ENCODE measurements around the gene MXI1. TPM values are rescaled to one million over a fixed set of nuclear protein-coding genes. Genes with fewer than 3 reads are reported as not detected.
A peak's percentile ranks its signal among the peaks of the same experiment; 100 is the strongest.

MXI1 gene
- total and polyA plus RNA-seq, 4 donors, result 64.1 to 90.1 (median 81.6) TPM

GRCh38 chr10:110304394-110304779 is 97.0 kb downstream of the MXI1 start:
- under 1% methylated on average over 38 of the region's 42 CpGs for WGBS (ENCODE audit: insufficient coverage)

GRCh38 chr10:110304780-110305421 is 97.5 kb downstream of the MXI1 start, which contains the start of gene SMNDC1:
SMNDC1 (minus strand) TSS chr10:110304920; CDS start chr10:110303587, 1,333 bp downstream.
- Histone ChIP-seq H3K27me3 (ENCODE audit: control insufficient read depth, insufficient read depth, low read length) (no peaks in the 10 kb centered on the region), H3K27ac (ENCODE audit: low read depth, low read length) (peak within 1 kb of the TSS; percentile 86), H3K4me3 (ENCODE audit: low read depth, low read length) (peak within 1 kb of the TSS; percentile 74), H3K36me3 (ENCODE audit: control insufficient read depth, insufficient read depth, low read length) (peaks cover 4% of the 10 kb centered on the region), H3K4me1 (ENCODE audit: control insufficient read depth, insufficient read depth, low read length) (peaks cover 5% of the 10 kb centered on the region), H3K9me3 (ENCODE audit: control insufficient read depth, insufficient read depth, low read length) (no peaks in the 10 kb centered on the region)
- WGBS (ENCODE audit: insufficient coverage), result 0% methylated on average over 28 of the region's 42 CpGs
- peak; percentile 93 to 100 (median 98) for DNase-seq (ENCODE audit: low read depth in 4 of 6, low spot score in 6 of 6)

More at GRCh38 chr10:110304394-110304779, 97.0 kb downstream of the MXI1 start:
- Histone ChIP-seq H3K4me3 (ENCODE audit: low read depth, low read length) (peak overlapping the region; percentile 74), H3K9me3 (ENCODE audit: control insufficient read depth, insufficient read depth, low read length) (no peaks in the 10 kb centered on the region), H3K36me3 (ENCODE audit: control insufficient read depth, insufficient read depth, low read length) (peaks cover 4% of the 10 kb centered on the region), H3K27me3 (ENCODE audit: control insufficient read depth, insufficient read depth, low read length) (no peaks in the 10 kb centered on the region), H3K4me1 (ENCODE audit: control insufficient read depth, insufficient read depth, low read length) (peaks cover 5% of the 10 kb centered on the region), H3K27ac (ENCODE audit: low read depth, low read length) (peak overlapping the region; percentile 86)
- no peak for DNase-seq (ENCODE audit: low read depth in 4 of 6, low spot score in 6 of 6)

GRCh38 chr10:110305767-110306451 is 98.5 kb downstream of the MXI1 start:
- H3K4me1 ChIP-seq (ENCODE audit: control insufficient read depth, insufficient read depth, low read length), result peaks cover 5% of the 10 kb centered on the region
- H3K36me3 ChIP-seq (ENCODE audit: control insufficient read depth, insufficient read depth, low read length), result peaks cover 4% of the 10 kb centered on the region
- H3K27ac ChIP-seq (ENCODE audit: low read depth, low read length), result no peak overlapping the region
- DNase-seq (ENCODE audit: low read depth in 4 of 6, low spot score in 6 of 6), result peak in 5 of 6 donors; percentile 28 to 90 (median 57)
- H3K9me3 ChIP-seq (ENCODE audit: control insufficient read depth, insufficient read depth, low read length), result no peaks in the 10 kb centered on the region
- H3K27me3 ChIP-seq (ENCODE audit: control insufficient read depth, insufficient read depth, low read length), result no peaks in the 10 kb centered on the region
- H3K4me3 ChIP-seq (ENCODE audit: low read depth, low read length), result no peak overlapping the region
- WGBS (ENCODE audit: insufficient coverage), result 74% methylated on average over 9 of the region's 17 CpGs

GRCh38 chr10:110306452-110306768 is 99.0 kb downstream of the MXI1 start:
- DNase-seq (ENCODE audit: low read depth in 4 of 6, low spot score in 6 of 6), result no peak
- H3K4me3 ChIP-seq (ENCODE audit: low read depth, low read length), result no peak overlapping the region
- H3K36me3 ChIP-seq (ENCODE audit: control insufficient read depth, insufficient read depth, low read length), result peaks cover 4% of the 10 kb centered on the region
- H3K27me3 ChIP-seq (ENCODE audit: control insufficient read depth, insufficient read depth, low read length), result no peaks in the 10 kb centered on the region
- no peaks in the 10 kb centered on the region for H3K9me3 ChIP-seq (ENCODE audit: control insufficient read depth, insufficient read depth, low read length)
- no CpG with 5 or more reads among the region's 2 CpGs for WGBS (ENCODE audit: insufficient coverage)
- H3K4me1 ChIP-seq (ENCODE audit: control insufficient read depth, insufficient read depth, low read length), result peaks cover 5% of the 10 kb centered on the region
- H3K27ac ChIP-seq (ENCODE audit: low read depth, low read length), result no peak overlapping the region

- H3K36me3 ChIP-seq (ENCODE audit: control insufficient read depth, insufficient read depth, low read length), result no peaks in the 10 kb centered on the region
- no peaks in the 10 kb centered on the region for H3K27me3 ChIP-seq (ENCODE audit: control insufficient read depth, insufficient read depth, low read length)
- no peak overlapping the region for H3K4me3 ChIP-seq (ENCODE audit: low read depth, low read length)
- H3K27ac ChIP-seq (ENCODE audit: low read depth, low read length), result no peak overlapping the region
- H3K4me1 ChIP-seq (ENCODE audit: control insufficient read depth, insufficient read depth, low read length), result peaks cover 5% of the 10 kb centered on the region
- no peak for DNase-seq (ENCODE audit: low read depth in 4 of 6, low spot score in 6 of 6)
- 100% methylated on average over 1 of the region's 4 CpGs for WGBS (ENCODE audit: insufficient coverage)
- no peaks in the 10 kb centered on the region for H3K9me3 ChIP-seq (ENCODE audit: control insufficient read depth, insufficient read depth, low read length)
Observed at GRCh38 chr10:110307805-110308204, 100.4 kb downstream of the MXI1 start.

- H3K27me3 ChIP-seq (ENCODE audit: control insufficient read depth, insufficient read depth, low read length), result no peaks in the 10 kb centered on the region
- 50% methylated on average over 1 of the region's 3 CpGs for WGBS (ENCODE audit: insufficient coverage)
- no peak for DNase-seq (ENCODE audit: low read depth in 4 of 6, low spot score in 6 of 6)
Observed at GRCh38 chr10:110310741-110311140, 103.3 kb downstream of the MXI1 start.

GRCh38 chr10:110311357-110311949 is 104.0 kb downstream of the MXI1 start:
- DNase-seq (ENCODE audit: low read depth in 4 of 6, low spot score in 6 of 6), result peak in 4 of 6 donors; percentile 48 to 92 (median 69)
- H3K27ac ChIP-seq (ENCODE audit: low read depth, low read length), result no peak overlapping the region
- WGBS (ENCODE audit: insufficient coverage), result no CpG with 5 or more reads among the region's 3 CpGs
- no peaks in the 10 kb centered on the region for H3K36me3 ChIP-seq (ENCODE audit: control insufficient read depth, insufficient read depth, low read length)
- no peak overlapping the region for H3K4me3 ChIP-seq (ENCODE audit: low read depth, low read length)
- H3K9me3 ChIP-seq (ENCODE audit: control insufficient read depth, insufficient read depth, low read length), result no peaks in the 10 kb centered on the region
- H3K4me1 ChIP-seq (ENCODE audit: control insufficient read depth, insufficient read depth, low read length), result no peaks in the 10 kb centered on the region
- H3K27me3 ChIP-seq (ENCODE audit: control insufficient read depth, insufficient read depth, low read length), result no peaks in the 10 kb centered on the region

More at GRCh38 chr10:110310741-110311140, 103.3 kb downstream of the MXI1 start:
- H3K27ac ChIP-seq (ENCODE audit: low read depth, low read length), result no peak overlapping the region
- H3K4me1 ChIP-seq (ENCODE audit: control insufficient read depth, insufficient read depth, low read length), result peaks cover 3% of the 10 kb centered on the region
- no peak overlapping the region for H3K4me3 ChIP-seq (ENCODE audit: low read depth, low read length)
- no peaks in the 10 kb centered on the region for H3K36me3 ChIP-seq (ENCODE audit: control insufficient read depth, insufficient read depth, low read length)
- H3K9me3 ChIP-seq (ENCODE audit: control insufficient read depth, insufficient read depth, low read length), result no peaks in the 10 kb centered on the region

GRCh38 chr10:110312206-110312605 is 104.8 kb downstream of the MXI1 start:
- Histone ChIP-seq H3K36me3 (ENCODE audit: control insufficient read depth, insufficient read depth, low read length) (no peaks in the 10 kb centered on the region), H3K27me3 (ENCODE audit: control insufficient read depth, insufficient read depth, low read length) (no peaks in the 10 kb centered on the region), H3K9me3 (ENCODE audit: control insufficient read depth, insufficient read depth, low read length) (no peaks in the 10 kb centered on the region), H3K4me1 (ENCODE audit: control insufficient read depth, insufficient read depth, low read length) (no peaks in the 10 kb centered on the region), H3K27ac (ENCODE audit: low read depth, low read length) (no peak overlapping the region), H3K4me3 (ENCODE audit: low read depth, low read length) (no peak overlapping the region)
- 50% methylated on average over 2 of the region's 2 CpGs for WGBS (ENCODE audit: insufficient coverage)
- DNase-seq (ENCODE audit: low read depth in 4 of 6, low spot score in 6 of 6), result no peak

GRCh38 chr10:110313674-110314073 is 106.3 kb downstream of the MXI1 start:
- H3K9me3 ChIP-seq (ENCODE audit: control insufficient read depth, insufficient read depth, low read length), result no peaks in the 10 kb centered on the region
- H3K27me3 ChIP-seq (ENCODE audit: control insufficient read depth, insufficient read depth, low read length), result no peaks in the 10 kb centered on the region
- WGBS (ENCODE audit: insufficient coverage), result no CpG with 5 or more reads among the region's 2 CpGs
- no peak overlapping the region for H3K27ac ChIP-seq (ENCODE audit: low read depth, low read length)
- H3K4me3 ChIP-seq (ENCODE audit: low read depth, low read length), result no peak overlapping the region
- no peak for DNase-seq (ENCODE audit: low read depth in 4 of 6, low spot score in 6 of 6)
- no peaks in the 10 kb centered on the region for H3K36me3 ChIP-seq (ENCODE audit: control insufficient read depth, insufficient read depth, low read length)
- no peaks in the 10 kb centered on the region for H3K4me1 ChIP-seq (ENCODE audit: control insufficient read depth, insufficient read depth, low read length)
